Loucy (cell line): Measurements from ENCODE around the gene ARHGEF12.

Experiments
- H2AFZ ChIP-seq: fragments of 200-600 bp; sonication (generic); 2 replicates; pipeline ENCODE4 v1.6.0; 2016; ENCODE audit warnings: antibody characterized with exemption, mild to moderate bottlenecking, low read length, moderate library complexity
- H3F3A ChIP-seq: fragments of 200-600 bp; 2 replicates; pipeline ENCODE4 v1.6.0; 2016; ENCODE audit warnings: antibody characterized with exemption, low read depth, mild to moderate bottlenecking
- H3K27me3 ChIP-seq: fragments of 200-600 bp; sonication (generic); 2 replicates; pipeline ENCODE4 v1.6.1; 2014; ENCODE audit warnings: low read length, mild to moderate bottlenecking; ENCODE audit not compliant: insufficient read depth, poor library complexity, severe bottlenecking
- H3K36me3 ChIP-seq: fragments of 200-600 bp; sonication (generic); 2 replicates; pipeline ENCODE4 v1.6.1; 2016; ENCODE audit warnings: low read length; ENCODE audit not compliant: insufficient read depth
- H3K4me1 ChIP-seq: fragments of 200-600 bp; sonication (generic); 2 replicates; pipeline ENCODE4 v1.5.1; 2014; ENCODE audit warnings: low read length, mild to moderate bottlenecking; ENCODE audit not compliant: insufficient read depth, poor library complexity, severe bottlenecking
- H3K4me2 ChIP-seq: fragments of 200-600 bp; sonication (generic); 2 replicates; pipeline ENCODE4 v1.6.0; 2014; ENCODE audit warnings: antibody characterized with exemption, low read length, low read depth, mild to moderate bottlenecking; ENCODE audit not compliant: poor library complexity, severe bottlenecking
- H3K4me3 ChIP-seq: fragments of 200-600 bp; sonication (generic); 2 replicates; pipeline ENCODE4 v1.5.1; 2014; ENCODE audit warnings: low read length, mild to moderate bottlenecking, mixed read lengths; ENCODE audit not compliant: poor library complexity, severe bottlenecking
- H3K79me2 ChIP-seq: fragments of 200-600 bp; sonication (generic); 2 replicates; pipeline ENCODE4 v1.6.1; 2014; ENCODE audit warnings: low read length; ENCODE audit not compliant: insufficient read depth
- H3K9ac ChIP-seq: fragments of 200-600 bp; sonication (generic); 2 replicates; pipeline ENCODE4 v1.6.0; 2014; ENCODE audit warnings: mild to moderate bottlenecking, low read depth, low read length, moderate library complexity; ENCODE audit not compliant: poor library complexity, severe bottlenecking
- H3K9me2 ChIP-seq: fragments of 200-600 bp; sonication (generic); replicated peaks from 2 replicates; pipeline ENCODE4 v1.6.1; 2016; ENCODE audit warnings: low read depth, low read length, mixed read lengths
- H3K9me3 ChIP-seq: fragments of 200-600 bp; sonication (generic); 2 replicates; pipeline ENCODE4 v1.6.1; 2014; ENCODE audit warnings: mild to moderate bottlenecking, antibody characterized with exemption, low read length, low read depth; ENCODE audit not compliant: insufficient read depth
- H4K20me1 ChIP-seq: fragments of 200-600 bp; sonication (generic); 2 replicates; pipeline ENCODE4 v1.6.0; 2014; ENCODE audit warnings: antibody characterized with exemption, low read length, mild to moderate bottlenecking; ENCODE audit not compliant: insufficient read depth, poor library complexity, severe bottlenecking
- CTCF ChIP-seq: fragments of 200-600 bp; sonication (generic); conservative IDR thresholded peaks from 2 replicates; pipeline ENCODE4 v1.5.1; 2014; ENCODE audit warnings: mild to moderate bottlenecking, antibody characterized with exemption, low read length
- EZH2phosphoT487 ChIP-seq: fragments of 200-600 bp; IDR thresholded peaks from 2 replicates; pipeline ENCODE4 v1.6.1; 2018; ENCODE audit warnings: antibody characterized with exemption, mild to moderate bottlenecking, moderate library complexity, borderline replicate concordance

The ARHGEF12 gene

GRCh38 chr11:120384476-120384875 is 48.3 kb downstream of the ARHGEF12 start:
- H3K4me2 ChIP-seq = no peak overlapping the region
- H4K20me1 ChIP-seq = no peaks in the 10 kb centered on the region
- no peak for TF ChIP-seq EZH2phosphoT487
- no peak for TF ChIP-seq CTCF
- no peaks in the 10 kb centered on the region for H3K9me3 ChIP-seq
- H3K9ac ChIP-seq = no peak overlapping the region
- H3K27me3 ChIP-seq = no peaks in the 10 kb centered on the region
- H3F3A ChIP-seq = no peaks in the 10 kb centered on the region
- H3K36me3 ChIP-seq = no peaks in the 10 kb centered on the region
- no peak overlapping the region for H2AFZ ChIP-seq
- no peaks in the 10 kb centered on the region for H3K79me2 ChIP-seq
- H3K4me3 ChIP-seq = no peak overlapping the region
- no peaks in the 10 kb centered on the region for H3K4me1 ChIP-seq
- H3K9me2 ChIP-seq = no peaks in the 10 kb centered on the region

- no peak overlapping the region for H3K9ac ChIP-seq
- H3K9me3 ChIP-seq = no peaks in the 10 kb centered on the region
- no peaks in the 10 kb centered on the region for H3K79me2 ChIP-seq
- no peak for TF ChIP-seq EZH2phosphoT487
- no peak for TF ChIP-seq CTCF
- H3K9me2 ChIP-seq = no peaks in the 10 kb centered on the region
- no peaks in the 10 kb centered on the region for H4K20me1 ChIP-seq
- H3K4me3 ChIP-seq = no peak overlapping the region
- H3K36me3 ChIP-seq = no peaks in the 10 kb centered on the region
- no peak overlapping the region for H2AFZ ChIP-seq
- H3K4me1 ChIP-seq = no peaks in the 10 kb centered on the region
- H3F3A ChIP-seq = no peaks in the 10 kb centered on the region
- no peaks in the 10 kb centered on the region for H3K27me3 ChIP-seq
- no peak overlapping the region for H3K4me2 ChIP-seq
Measured at GRCh38 chr11:120385110-120385509, 48.9 kb downstream of the ARHGEF12 start.

GRCh38 chr11:120385655-120386054 is 49.4 kb downstream of the ARHGEF12 start:
- H3K4me3 ChIP-seq = no peak overlapping the region
- H3K27me3 ChIP-seq = no peaks in the 10 kb centered on the region
- H3K4me2 ChIP-seq = no peak overlapping the region
- H3K9me3 ChIP-seq = no peaks in the 10 kb centered on the region
- H3F3A ChIP-seq = no peaks in the 10 kb centered on the region
- H3K9ac ChIP-seq = no peak overlapping the region
- no peak for TF ChIP-seq CTCF
- no peak for TF ChIP-seq EZH2phosphoT487
- H3K36me3 ChIP-seq = no peaks in the 10 kb centered on the region
- no peaks in the 10 kb centered on the region for H3K9me2 ChIP-seq
- no peaks in the 10 kb centered on the region for H3K4me1 ChIP-seq
- no peaks in the 10 kb centered on the region for H3K79me2 ChIP-seq
- no peak overlapping the region for H2AFZ ChIP-seq
- H4K20me1 ChIP-seq = no peaks in the 10 kb centered on the region
